ENCODE data around the gene NCK2.

DNA sequence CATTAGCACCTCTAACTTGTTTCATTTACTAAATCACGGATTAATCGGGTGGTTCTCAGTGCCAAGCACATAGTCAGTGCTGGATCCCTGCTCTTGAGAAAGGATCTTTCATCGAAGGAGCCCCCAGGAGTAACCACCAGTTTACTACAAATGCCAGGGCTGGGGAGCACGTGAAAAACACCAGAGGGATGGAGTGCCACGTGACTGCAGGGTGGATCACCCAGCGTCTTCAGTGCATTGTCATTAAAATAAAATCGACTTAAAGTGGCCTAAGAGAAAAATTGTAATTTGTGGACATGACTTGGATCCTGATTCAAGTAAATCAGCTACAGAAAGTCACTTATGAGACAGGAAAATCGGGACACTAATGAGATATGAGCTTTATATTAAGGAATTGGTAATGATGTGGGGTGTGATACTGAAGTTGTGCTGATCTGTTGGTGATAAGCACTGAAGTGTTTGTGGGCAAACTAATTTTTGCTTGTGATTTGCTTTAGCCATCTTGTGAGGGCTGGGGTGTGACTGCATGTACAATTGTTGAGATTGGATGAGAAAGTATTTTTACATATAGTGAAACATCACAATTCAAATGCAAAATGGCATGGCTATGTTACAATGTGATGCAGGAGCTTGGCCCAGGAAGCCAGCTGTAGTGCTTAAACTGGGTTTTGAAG is 63.8 kb downstream of the NCK2 start:
- TF ChIP-seq, protein P1, sequence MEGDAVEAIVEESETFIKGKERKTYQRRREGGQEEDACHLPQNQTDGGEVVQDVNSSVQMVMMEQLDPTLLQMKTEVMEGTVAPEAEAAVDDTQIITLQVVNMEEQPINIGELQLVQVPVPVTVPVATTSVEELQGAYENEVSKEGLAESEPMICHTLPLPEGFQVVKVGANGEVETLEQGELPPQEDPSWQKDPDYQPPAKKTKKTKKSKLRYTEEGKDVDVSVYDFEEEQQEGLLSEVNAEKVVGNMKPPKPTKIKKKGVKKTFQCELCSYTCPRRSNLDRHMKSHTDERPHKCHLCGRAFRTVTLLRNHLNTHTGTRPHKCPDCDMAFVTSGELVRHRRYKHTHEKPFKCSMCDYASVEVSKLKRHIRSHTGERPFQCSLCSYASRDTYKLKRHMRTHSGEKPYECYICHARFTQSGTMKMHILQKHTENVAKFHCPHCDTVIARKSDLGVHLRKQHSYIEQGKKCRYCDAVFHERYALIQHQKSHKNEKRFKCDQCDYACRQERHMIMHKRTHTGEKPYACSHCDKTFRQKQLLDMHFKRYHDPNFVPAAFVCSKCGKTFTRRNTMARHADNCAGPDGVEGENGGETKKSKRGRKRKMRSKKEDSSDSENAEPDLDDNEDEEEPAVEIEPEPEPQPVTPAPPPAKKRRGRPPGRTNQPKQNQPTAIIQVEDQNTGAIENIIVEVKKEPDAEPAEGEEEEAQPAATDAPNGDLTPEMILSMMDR (IDR thresholded peaks at IDR 0.05; ENCODE audit: low read length) = no peak
- TF ChIP-seq EZH2phosphoT487 (IDR thresholded peaks at IDR 0.05; ENCODE audit: low read length) = no peak

All from MM.1S (cell line).